Mesothelial cell of epicardium (in vitro differentiated cells): ENCODE results near the gene CFAP46. TPM values are rescaled to one million over a fixed set of nuclear protein-coding genes. Genes with fewer than 3 reads are reported as not detected.

Experiments
- DNase-seq, 2 experiments: peaks; one replicate each; pipeline ENCODE4 v3.0.0; 2021; ENCODE audit warnings: low spot score in 2 of 2; ENCODE audit not compliant: unreplicated experiment in 2 of 2
- H3K27ac Mint-ChIP-seq: 2 replicates; pipeline ENCODE4 v1.8.0; 2021; ENCODE audit warnings: mixed read lengths
- H3K27me3 Mint-ChIP-seq: 2 replicates; pipeline ENCODE4 v1.8.0; 2021; ENCODE audit warnings: low read depth, mixed read lengths
- H3K36me3 Mint-ChIP-seq: 2 replicates; pipeline ENCODE4 v1.8.0; 2021; ENCODE audit warnings: mixed read lengths
- H3K4me1 Mint-ChIP-seq: 2 replicates; pipeline ENCODE4 v1.8.0; 2021; ENCODE audit warnings: mixed read lengths
- H3K4me3 Mint-ChIP-seq: 2 replicates; pipeline ENCODE4 v1.8.0; 2021; ENCODE audit warnings: mild to moderate bottlenecking, moderate library complexity, mixed read lengths
- H3K9me3 Mint-ChIP-seq: 2 replicates; pipeline ENCODE4 v1.8.0; 2021; ENCODE audit warnings: mixed read lengths
- total RNA-seq: library from RNA; stranded (reverse); gene quantifications from 3 replicates; pipeline ENCODE4 v1.2.1, GENCODE V29; 2021
- TF ChIP-seq, protein P1 (sequence below): fragments of 200-600 bp; sonication (generic); IDR thresholded peaks from one replicate; pipeline ENCODE4 v1.5.0; 2021; ENCODE audit warnings: antibody characterized with exemption; ENCODE audit not compliant: unreplicated experiment

The CFAP46 gene
- total RNA-seq, 1 donor from 2014 or later: 3.1 TPM

DNA sequence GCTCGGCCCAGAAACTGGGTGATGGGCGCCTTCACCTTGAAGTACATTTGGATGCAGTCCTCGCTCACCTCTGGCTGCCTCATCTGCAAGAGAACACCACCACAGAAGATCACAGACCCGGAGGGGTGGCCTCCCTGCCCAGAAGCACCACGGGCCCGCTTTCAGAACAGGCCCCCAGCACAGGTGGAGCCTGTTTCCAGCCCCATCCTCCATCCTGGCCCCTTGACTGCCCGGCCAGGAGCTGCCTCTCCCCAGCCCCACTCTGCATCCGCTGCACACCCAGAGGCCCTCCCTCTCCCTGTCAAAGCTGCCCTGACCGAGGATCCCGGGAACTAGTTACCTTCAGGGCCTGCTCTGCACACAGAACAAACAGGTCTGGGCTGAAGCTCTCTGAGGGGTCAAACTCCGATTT lies 724 bp downstream of the CFAP46 start:
- H3K27ac Mint-ChIP-seq: no peak overlapping the region
- H3K4me3 Mint-ChIP-seq: peak overlapping the region; percentile 68
- no peaks in the 10 kb centered on the region for H3K36me3 Mint-ChIP-seq
- H3K9me3 Mint-ChIP-seq: no peaks in the 10 kb centered on the region
- no peak for DNase-seq
- peaks cover 10% of the 10 kb centered on the region for H3K27me3 Mint-ChIP-seq
- peaks cover 7% of the 10 kb centered on the region for H3K4me1 Mint-ChIP-seq
- TF ChIP-seq, protein P1, sequence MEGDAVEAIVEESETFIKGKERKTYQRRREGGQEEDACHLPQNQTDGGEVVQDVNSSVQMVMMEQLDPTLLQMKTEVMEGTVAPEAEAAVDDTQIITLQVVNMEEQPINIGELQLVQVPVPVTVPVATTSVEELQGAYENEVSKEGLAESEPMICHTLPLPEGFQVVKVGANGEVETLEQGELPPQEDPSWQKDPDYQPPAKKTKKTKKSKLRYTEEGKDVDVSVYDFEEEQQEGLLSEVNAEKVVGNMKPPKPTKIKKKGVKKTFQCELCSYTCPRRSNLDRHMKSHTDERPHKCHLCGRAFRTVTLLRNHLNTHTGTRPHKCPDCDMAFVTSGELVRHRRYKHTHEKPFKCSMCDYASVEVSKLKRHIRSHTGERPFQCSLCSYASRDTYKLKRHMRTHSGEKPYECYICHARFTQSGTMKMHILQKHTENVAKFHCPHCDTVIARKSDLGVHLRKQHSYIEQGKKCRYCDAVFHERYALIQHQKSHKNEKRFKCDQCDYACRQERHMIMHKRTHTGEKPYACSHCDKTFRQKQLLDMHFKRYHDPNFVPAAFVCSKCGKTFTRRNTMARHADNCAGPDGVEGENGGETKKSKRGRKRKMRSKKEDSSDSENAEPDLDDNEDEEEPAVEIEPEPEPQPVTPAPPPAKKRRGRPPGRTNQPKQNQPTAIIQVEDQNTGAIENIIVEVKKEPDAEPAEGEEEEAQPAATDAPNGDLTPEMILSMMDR: no peak

GRCh38 chr10:132940791-132941465 lies 1.4 kb downstream of the CFAP46 start:
- Mint-ChIP-seq H3K27ac (no peak overlapping the region), H3K36me3 (no peaks in the 10 kb centered on the region), H3K27me3 (peaks cover 10% of the 10 kb centered on the region), H3K9me3 (no peaks in the 10 kb centered on the region), H3K4me1 (peaks cover 7% of the 10 kb centered on the region), H3K4me3 (peak overlapping the region; percentile 68)
- TF ChIP-seq, protein P1: no peak
- no peak for DNase-seq

DNA sequence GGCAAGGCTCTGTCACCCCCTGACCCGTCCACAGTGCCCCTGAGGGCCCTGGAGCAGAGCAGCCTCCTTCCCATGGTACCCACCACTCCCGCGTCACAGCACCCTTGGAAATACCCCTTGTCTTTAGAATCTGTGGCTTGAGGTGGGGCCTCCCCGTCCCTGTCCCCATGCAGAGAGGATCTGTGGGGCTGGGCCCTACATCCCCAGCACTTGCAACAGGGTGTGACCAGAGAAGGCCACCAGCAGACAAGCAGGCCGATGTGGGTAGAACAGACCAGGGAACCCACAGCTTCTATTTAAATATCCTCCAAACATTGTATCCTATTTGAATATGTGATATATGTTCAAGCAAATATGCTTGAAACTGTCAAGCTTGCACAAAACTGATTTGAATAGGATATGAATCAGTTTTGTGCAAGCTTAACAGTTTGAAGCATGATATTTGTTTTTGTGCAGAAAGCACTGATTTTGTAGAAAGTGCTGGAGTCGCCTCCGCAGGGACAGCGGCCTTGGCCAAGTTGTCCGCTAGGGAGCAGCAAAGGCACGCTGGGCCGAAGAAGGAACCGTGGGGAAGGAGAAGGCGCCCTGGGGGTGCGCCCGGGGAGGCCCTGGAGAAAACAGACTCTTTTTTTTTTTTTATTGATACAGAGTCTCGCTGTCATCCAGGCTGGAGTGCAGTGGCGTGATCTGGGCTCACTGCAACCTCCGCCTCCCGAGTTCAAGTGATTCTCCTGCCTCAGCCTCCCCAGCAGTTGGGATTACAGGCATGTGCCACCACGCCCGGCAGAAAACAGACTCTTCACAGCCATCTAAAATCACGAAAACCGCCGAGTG lies 2.2 kb downstream of the CFAP46 start:
- Mint-ChIP-seq H3K9me3 (no peaks in the 10 kb centered on the region), H3K4me1 (peaks cover 7% of the 10 kb centered on the region), H3K27ac (no peak overlapping the region), H3K4me3 (no peak overlapping the region), H3K27me3 (peaks cover 8% of the 10 kb centered on the region), H3K36me3 (no peaks in the 10 kb centered on the region)
- TF ChIP-seq, protein P1: peak; percentile 71
- peak in 1 of 2 experiments; percentile 77 for DNase-seq

- Mint-ChIP-seq H3K27me3 (peaks cover 3% of the 10 kb centered on the region), H3K4me3 (no peak overlapping the region), H3K36me3 (no peaks in the 10 kb centered on the region), H3K4me1 (peaks cover 7% of the 10 kb centered on the region), H3K27ac (no peak overlapping the region), H3K9me3 (no peaks in the 10 kb centered on the region)
- DNase-seq: no peak
- TF ChIP-seq, protein P1: no peak
Measured at GRCh38 chr10:132939378-132939955, 2.9 kb downstream of the CFAP46 start.

- no peak for DNase-seq
- peaks cover under 1% of the 10 kb centered on the region for H3K27me3 Mint-ChIP-seq
- TF ChIP-seq, protein P1: no peak
Measured at GRCh38 chr10:132938472-132939339, 3.7 kb downstream of the CFAP46 start.

More at GRCh38 chr10:132938472-132939339, 3.7 kb downstream of the CFAP46 start:
- Mint-ChIP-seq H3K4me1 (peaks cover 7% of the 10 kb centered on the region), H3K36me3 (no peaks in the 10 kb centered on the region), H3K4me3 (no peak overlapping the region), H3K9me3 (no peaks in the 10 kb centered on the region), H3K27ac (no peak overlapping the region)
